EL (cell line): ENCODE measurements around the gene CLEC1A.

Source experiments
- DNase-seq: peaks from one replicate; pipeline ENCODE4 v3.0.0-alpha.2; 2016

Gene CLEC1A, protein sequence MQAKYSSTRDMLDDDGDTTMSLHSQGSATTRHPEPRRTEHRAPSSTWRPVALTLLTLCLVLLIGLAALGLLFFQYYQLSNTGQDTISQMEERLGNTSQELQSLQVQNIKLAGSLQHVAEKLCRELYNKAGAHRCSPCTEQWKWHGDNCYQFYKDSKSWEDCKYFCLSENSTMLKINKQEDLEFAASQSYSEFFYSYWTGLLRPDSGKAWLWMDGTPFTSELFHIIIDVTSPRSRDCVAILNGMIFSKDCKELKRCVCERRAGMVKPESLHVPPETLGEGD

DNA sequence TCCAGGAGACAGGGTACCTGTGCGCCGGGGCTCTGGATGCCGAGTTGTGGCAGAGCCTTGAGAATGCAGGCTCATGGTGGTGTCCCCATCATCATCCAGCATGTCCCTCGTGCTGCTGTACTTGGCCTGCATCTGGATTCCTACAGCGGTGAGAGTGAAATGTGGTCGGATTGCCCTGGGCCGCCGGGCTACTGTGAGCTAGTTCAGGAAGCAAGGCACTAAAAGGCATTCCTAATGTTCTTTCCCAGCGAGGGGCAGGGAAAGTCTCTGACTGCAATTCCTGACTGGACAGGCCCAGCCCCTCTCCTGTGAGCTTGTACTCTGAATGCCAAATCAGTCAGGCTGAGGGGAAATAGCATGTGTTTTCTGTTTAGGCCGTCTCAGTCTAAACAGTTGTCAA lies at the start of gene CLEC1A:
CLEC1A (minus strand) TSS at position 195 of the 400 bp plus-strand sequence; CDS start at position 132, 63 bp downstream.
- DNase-seq = no peak

DNA sequence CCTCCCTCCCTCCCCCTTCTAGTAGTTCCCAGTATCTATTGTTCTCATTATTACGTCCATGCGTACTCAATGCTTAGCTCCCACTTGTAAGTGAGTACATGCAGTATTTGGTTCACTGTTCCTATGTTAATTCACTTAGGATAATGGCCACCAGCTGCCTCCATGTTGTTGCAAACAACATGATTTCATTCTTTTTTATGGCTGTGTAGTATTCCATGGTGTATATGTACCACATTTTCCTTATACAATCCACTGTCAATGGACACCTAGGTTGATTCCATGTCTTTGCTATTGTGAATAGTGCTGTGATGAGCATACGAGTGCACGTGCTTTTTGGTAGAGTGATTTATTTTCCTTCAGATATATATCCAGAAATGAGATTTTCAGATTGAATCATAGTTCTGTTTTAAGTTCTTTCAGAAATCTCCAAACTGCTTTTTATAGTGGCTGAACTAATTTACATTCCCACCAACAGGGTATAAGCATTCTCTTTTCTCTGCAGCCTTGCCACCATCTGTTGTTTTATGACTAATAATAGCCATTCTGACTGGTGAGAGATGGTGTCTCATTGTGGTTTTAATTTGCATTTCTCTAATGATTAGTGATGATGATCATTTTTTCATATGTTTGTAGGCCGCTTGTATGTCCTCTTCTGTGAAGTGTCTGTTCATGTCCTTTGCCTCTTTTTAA lies 49.1 kb upstream of the CLEC1A start:
- DNase-seq = no peak

DNA sequence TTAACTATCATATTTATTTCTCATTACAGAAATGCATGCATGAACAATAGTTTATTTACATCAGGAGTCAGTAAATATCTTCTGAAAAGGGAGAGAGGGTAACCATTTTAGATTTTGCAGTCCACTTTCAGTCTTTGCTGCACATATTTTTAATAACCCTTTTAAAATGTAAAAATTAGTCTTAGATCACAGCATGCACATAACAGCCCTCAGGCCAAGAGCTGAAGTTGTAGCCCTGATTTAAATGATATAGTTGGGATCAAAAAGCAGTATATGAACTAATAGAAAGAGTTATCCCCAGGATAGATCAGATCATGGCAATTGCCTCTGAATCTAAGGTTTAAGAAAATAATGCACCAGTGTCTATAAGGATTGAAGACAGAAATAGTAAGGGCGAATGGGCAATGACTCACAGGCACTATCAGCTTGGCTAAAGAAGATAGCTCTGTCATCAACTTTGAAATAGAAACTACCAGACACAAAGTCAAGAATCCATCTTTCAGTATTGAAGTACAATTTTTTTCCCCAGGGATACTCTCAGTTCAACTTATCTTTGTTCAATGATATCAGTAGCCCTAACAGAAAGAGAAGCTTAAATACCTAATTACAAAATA lies 44.3 kb upstream of the CLEC1A start:
- DNase-seq = peak; percentile 31

DNA sequence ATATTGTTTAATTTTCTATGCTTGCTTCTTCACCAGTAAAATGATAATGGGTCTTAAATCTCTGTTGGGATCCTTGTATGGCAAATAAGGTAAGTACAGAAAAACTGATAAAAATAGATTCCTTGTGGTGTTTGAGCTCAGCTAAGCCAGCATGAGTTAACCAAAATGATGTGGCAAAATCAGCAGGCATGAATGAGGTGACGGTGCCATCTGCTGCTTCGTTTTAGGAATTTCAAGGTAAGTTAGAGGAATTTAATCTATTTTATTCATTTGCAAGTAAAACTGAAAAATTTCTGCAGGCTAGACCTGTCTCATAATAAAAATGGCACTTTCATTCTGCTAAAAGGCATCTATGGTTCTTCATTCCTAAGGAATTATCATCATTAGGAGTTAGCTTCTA lies 41.2 kb upstream of the CLEC1A start:
- peak; percentile 62 for DNase-seq

DNA sequence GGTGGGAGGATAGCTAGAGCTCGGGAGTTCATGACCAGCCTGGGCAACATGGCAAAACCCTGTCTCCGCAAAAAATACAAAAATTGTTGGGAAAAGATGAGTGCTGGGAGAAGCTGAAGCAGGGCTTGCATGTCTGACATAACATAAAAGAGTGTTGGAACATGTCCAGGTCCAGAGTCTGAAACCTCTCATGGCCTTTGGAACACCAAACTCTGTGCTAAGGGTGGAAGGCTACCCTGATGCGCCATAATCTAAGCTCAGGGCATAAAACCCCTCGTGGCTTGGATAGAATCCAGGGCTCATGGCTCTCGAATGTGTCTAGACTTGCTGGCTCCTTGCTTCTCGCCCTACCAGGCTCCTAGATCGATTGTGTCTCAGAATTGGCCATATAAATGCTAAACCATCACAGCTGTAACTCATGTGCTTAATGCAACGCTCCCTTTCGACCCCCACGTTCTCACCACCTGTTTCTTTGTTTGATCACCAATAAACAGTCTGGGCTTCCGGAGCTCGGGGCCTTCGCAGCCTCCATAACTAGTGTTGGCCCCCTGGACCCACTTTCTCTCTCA lies 37.9 kb upstream of the CLEC1A start:
- DNase-seq = no peak

DNA sequence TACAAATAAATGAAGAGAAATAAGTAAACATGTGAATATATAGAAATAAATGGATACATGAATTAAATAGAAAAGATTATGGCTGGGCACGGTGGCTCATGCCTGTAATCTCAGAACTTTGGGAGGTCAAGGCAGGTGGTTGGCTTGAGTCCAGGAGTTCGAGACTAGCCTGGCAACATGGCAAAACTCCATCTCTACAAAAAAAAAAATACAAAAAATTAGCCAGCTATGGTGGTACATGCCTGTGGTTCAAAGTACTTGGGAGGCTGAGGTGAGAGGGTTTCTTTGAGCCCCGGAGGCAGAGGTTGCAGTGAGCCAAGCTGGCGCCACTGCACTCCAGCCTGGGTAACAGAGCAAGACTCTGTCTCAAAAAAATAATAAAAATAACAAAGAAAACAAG lies 36.3 kb upstream of the CLEC1A start:
- no peak for DNase-seq

DNA sequence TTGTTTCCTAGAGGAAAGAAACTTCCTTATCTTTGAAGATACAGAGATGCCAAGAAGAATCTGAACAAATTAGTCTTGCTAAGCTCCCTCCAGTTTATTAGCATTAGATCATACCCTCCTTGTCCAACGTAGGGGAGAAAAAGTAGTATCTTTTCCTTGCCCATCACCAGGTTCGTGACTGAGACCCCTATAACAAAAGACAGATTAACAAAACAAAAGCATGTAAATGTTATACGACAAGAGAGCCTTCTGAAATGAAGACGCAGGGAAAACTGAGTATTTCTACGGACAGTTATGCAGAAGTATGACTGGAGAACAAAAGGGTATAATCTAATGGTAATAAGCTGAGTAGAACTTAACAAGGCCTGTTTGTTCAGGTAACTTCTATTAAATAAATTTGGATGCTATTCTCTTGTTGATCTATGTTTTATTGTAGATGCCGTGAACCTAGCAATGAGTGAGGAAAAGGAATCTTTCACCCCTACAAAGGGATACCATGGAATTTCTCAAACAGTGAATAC lies 34.1 kb upstream of the CLEC1A start:
- no peak for DNase-seq

DNA sequence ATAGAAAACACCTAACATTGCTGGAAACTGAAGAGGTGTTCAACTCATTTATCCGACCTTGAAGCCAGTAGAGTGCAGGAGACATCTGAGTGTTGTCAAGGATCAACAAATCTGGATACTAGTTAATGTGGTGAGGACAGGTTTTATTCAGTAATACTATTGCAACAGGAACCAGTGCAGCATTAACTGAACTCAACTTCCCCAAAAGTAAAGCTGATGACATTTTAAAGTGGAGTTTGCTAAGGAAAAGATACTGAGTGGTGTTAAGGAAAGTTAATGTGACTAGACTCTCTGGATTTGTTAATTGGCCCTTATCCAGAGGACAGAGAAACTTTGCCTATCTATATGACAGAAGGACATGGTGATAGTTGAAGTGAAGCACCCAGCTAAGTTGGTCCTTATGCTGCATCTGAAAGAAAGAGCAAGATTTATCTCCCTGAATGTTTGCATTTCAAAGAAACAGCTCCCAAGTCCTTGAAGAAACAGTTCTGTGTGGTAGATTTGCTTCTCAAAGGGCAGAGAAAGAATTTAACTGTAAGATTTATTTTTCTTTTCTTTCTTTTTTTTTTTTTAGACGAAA lies 32.4 kb upstream of the CLEC1A start:
- DNase-seq = no peak

DNA sequence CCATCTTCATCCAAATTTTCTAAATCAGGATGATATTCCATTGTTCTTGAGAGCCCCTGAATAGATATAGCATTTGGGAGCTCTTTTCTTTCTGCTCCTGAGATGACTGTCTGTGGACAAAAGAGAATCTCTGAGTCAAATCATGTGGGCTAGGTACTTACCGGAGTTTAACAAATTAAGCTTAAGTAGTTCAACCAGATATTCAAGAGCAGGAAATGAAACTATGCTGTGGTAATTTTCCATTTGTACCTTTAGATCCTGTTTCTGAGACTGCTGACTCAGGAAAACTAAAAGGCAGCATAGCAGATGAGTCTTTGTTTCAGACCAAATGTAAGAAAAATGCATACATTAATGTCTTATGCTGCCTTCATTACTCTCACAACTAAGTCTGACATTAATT lies 31.3 kb upstream of the CLEC1A start, which contains the start of gene CLEC7A:
CLEC7A (minus strand) TSS at position 158 of the 400 bp plus-strand sequence; CDS start at position 41, 117 bp downstream.
- DNase-seq = no peak

DNA sequence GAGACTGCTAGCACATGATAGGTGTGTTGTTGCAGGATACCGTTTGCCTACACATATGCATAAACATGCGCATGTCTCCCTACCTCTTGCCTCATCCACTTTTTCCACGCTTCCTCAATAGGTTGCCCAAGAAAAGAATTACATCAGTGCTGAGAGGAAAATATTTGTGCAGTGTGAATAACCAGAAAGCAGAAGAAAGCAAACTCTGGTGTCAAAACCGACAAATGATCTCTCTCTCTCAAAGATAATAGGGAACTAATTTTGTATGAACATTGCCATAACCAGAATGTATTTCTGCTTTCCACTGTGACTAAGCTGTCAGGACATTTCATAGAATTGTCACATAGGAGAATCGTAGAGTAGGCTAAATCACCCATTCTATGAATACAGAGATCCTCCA lies 29.9 kb upstream of the CLEC1A start:
- no peak for DNase-seq

DNA sequence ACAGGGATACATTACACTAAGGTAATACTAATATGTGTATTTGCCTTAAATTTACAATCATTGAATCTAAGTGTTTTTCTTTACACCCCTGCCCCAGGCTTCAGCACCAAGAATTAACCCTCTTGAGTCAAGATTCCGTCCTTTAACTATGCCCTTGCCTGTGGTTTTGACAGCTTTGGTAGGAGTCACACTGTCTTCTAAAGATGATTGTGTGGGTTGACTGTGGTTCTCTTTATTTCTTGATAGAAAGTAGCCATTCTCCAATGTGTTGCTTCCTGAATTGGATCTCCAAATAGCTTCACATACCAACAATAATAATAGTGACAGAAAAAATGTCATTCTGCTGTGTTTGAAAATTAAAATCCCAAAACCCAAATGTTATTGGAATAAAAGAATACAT lies 27.6 kb upstream of the CLEC1A start:
- DNase-seq = no peak

DNA sequence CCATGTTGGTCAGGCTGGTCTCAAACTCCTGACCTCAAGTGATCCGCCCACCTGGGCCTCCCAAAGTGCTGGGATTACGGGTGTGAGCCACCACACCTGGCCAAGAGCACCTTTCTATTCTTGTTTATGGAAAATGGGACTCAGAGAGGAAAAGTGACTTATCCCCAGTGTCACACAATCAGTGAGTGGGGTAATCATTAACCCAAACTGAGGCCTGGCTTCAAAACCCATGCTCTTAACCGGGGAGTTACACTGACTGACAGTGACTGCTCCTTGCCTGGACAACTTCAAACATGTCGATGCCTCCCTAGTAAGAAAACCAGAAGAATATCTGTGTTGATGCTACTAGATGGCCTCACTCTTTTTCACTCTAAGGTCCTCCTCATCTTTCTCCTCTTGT lies 23.9 kb upstream of the CLEC1A start:
- no peak for DNase-seq

DNA sequence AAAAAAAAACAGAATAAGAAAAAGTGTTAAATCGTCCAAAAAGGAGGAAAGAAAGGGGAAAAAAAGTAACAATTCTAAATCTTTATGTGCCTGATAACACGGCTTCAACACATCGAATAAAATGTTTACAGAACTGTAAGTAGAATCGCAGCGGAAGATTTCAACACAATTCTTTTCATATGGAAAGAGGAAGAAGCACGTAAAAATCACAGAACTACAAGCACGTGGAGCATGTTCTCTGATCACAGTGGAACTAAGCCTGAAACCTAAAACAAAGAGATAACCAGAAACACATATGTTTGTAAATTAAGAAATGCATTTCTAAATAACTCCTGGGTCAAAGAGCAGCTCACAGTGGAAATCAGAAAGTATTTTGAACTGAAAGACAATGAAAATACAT lies 22.5 kb upstream of the CLEC1A start:
- no peak for DNase-seq

DNA sequence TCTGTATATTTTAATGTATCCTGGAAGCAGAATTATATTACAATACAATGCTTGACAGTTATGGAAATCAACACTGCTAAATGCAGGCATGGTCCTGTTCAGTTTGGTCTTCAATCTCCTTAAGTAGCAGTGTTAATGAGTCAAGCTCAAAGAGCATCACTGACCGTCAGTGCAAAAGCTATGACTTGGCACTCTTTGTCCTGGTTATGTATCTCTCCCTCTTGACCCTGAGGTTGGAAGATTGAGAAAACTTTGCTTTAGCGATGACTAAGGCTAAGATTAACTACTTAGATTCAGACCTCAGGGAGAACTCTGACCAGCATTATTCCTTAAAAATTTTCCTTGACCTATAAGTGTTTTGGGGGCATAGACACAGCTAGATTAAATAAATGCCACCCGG lies 20.3 kb upstream of the CLEC1A start:
- DNase-seq = peak; percentile 56

DNA sequence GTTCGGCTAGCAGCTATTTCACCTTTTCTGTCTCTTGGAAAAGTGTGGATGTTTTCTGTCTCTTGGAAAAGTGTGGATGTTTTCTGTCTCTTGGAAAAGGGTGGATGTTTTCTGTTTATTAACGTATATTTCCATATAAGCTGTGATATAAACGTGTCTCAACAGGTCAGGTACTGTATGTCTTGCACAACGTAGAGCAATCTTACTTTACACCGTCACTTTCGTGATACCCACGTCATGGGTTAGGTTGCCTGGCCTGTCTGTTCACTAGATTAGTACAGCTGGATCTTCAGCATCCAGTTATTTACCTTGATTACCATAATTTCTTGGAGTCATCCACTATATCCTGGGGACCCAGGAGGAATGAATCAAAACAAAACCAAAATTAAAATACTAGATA lies 17.1 kb upstream of the CLEC1A start:
- DNase-seq = no peak

DNA sequence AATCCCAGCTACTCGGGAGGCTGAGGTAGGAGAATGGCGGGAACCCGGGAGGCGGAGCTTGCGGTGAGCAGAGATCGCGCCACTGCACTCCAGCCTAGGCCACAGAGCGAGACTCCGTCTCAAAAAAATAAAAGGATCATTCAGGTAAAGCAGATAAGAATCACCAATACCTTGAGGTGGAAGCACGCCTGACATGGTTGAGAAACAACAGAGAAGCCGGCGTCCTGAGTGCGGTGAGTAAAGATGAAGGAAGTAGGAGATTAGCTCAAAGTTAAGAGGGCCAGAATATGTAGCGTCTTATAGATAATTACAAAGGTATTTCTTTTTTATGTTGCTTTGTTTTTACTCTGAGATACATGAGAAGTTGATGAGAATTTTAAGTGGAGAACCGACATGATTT lies 16.5 kb upstream of the CLEC1A start:
- no peak for DNase-seq

DNA sequence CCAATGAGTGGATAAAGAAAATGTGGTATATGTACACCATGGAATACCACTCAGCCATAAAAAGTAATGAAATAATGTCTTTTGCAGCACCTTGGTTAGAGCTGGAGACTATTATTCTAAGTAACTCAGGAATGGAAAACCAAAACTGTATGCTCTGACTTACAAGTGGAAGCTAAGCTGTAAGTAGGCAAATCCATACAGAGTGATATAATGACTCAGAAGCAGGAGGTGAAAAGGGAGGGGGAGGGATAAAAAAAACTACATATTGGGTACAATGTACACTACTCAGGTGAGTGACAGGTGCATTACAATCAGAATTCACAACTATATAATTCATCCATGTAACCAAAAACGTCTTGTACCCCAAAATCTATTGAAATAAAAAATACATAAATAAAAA lies 15.1 kb upstream of the CLEC1A start:
- DNase-seq = no peak

DNA sequence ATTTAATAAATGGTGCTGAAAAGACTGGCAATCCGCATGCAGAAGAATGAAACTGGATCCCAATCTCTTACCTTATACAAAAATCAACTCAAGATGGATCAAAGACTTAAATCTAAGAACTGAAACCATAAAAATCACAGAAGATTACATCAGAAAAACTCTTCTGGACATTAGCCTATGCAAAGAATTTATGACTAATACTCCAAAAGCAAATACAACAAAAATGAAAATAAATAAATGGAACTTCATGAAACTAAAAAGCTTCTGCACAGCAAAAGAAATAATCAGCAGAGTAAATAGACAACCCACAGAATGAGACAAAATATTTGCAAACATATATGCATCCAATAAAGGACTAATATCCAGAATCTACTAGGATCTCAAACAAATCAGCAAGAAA lies 14.3 kb upstream of the CLEC1A start:
- DNase-seq = peak; percentile 31

DNA sequence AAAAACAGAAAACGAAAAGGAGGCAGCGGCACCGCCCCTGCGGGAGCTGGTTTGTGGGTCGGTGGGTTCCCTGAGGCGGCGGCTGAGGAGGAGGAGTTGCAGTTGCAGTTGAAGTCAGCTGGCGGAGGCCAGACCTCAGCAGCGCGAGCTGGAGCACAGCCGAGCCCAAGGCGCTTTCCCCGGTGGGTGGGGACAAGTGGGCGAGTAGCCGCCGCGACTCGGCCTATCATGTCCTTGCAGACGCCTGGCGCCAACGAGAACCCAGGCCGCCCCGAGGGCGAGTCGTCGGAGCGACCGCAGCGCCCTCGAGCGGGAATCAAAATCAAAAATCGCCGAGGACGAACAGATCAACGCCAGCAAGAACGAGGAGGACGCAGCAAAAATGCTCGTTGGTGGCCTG lies 12.7 kb upstream of the CLEC1A start:
- no peak for DNase-seq

DNA sequence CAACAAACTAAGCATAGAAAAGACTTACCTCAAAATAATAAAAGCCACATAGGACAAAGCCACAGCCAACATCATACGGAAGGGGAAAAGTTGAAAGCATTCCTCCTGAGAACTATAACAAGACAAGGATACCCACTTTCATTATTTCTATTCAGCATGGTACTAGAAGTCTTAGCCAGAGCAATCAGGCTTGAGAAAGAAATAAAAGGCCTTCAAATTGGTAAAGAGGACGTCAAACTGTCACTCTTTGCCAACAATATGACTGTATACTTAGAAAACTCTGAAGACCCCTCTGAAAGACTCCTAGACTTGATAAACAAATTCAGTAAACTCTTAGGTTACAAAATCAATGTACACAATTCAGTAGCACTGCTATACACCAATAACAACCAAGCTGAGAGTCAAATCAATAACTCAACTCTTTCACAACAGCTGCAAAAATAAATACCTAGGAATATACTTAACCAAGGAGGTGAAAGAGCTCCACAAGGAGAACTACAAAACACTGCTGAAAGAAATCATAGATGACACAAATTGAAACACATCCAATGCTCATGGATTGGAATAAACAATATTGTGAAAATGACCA lies 11.6 kb upstream of the CLEC1A start:
- DNase-seq = no peak

DNA sequence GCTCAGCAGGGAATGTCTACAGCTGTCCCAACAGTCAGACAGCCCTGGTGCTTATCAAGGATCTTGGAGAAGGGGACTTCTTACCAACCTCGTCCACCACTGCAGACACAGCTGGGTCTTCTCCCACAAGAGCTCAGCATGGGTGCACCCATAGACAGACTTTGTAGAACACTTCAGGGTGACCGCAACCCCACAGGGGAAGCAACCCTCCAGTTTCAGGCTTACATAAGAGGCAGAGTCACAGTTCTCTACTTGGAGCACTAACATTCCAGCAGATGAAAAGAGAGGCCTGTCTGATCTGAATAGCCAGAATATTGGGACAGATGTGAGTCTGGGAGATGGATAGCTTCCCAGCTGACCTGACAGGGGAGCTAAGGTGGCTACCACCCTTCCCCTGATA lies 3.5 kb upstream of the CLEC1A start:
- no peak for DNase-seq

DNA sequence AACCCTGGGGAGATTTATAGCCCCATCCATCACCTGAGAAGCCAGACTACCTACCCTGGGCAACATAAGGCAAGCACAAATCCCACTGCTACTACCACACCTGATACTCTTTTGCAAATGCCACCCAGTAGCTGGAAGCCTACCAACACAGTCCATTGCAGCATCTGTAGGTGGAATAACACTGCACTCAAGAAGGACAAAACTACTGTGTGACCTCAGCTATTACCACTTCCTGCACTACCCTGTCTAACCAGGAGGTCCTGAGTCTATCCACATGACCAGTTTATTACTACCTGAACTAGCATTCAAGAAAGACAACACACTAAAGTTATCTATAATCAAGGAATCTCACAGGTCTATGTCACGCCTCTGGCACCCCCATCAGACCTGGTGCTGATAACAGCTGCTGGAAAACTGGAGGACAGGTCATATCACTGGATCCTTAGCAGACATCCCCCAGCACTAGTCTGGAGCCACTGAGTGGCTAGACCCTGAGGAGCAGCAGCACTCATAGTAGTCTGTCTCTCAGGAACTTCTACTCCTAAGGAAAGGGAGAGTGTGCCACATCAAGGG lies 2.9 kb upstream of the CLEC1A start:
- DNase-seq = peak; percentile 3
